Trophoblast cell (in vitro differentiated cells and primary cell): Measurements from ENCODE around the gene MALAT1.

Experiments used
- DNase-seq, 2 donors: peaks; one replicate each; pipeline ENCODE4 v3.0.0-alpha.2; 2016
- H2AFZ ChIP-seq: 2 replicates; pipeline ENCODE4 v1.6.1; 2013; ENCODE audit warnings: low read length, moderate library complexity, mild to moderate bottlenecking; ENCODE audit not compliant: insufficient read depth, poor library complexity
- H2AK5ac ChIP-seq: 2 replicates; pipeline ENCODE4 v1.6.1; 2013; ENCODE audit warnings: mild to moderate bottlenecking, low read length
- H2BK120ac ChIP-seq: 2 replicates; pipeline ENCODE4 v1.6.1; 2013; ENCODE audit warnings: low read length, mild to moderate bottlenecking, moderate library complexity; ENCODE audit not compliant: insufficient read depth, poor library complexity
- H2BK12ac ChIP-seq: 2 replicates; pipeline ENCODE4 v1.6.1; 2013; ENCODE audit warnings: mild to moderate bottlenecking, low read length, moderate library complexity
- H2BK5ac ChIP-seq: 2 replicates; pipeline ENCODE4 v1.6.1; 2013; ENCODE audit warnings: low read length, low read depth, moderate library complexity, mild to moderate bottlenecking; ENCODE audit not compliant: poor library complexity
- H3K14ac ChIP-seq: 2 replicates; pipeline ENCODE4 v1.6.1; 2013; ENCODE audit warnings: mild to moderate bottlenecking, low read length
- H3K18ac ChIP-seq: 2 replicates; pipeline ENCODE4 v1.6.1; 2013; ENCODE audit warnings: mild to moderate bottlenecking, low read length
- H3K23ac ChIP-seq: 2 replicates; pipeline ENCODE4 v1.6.1; 2013; ENCODE audit warnings: low read length
- H3K27ac ChIP-seq: 2 replicates; pipeline ENCODE4 v1.5.1; 2013; ENCODE audit warnings: low read depth, mild to moderate bottlenecking, inconsistent platforms, low read length, moderate library complexity
- H3K27me3 ChIP-seq: 2 replicates; pipeline ENCODE4 v1.6.1; 2013; ENCODE audit warnings: inconsistent platforms, mild to moderate bottlenecking, low read length, moderate library complexity; ENCODE audit not compliant: insufficient read depth
- H3K36me3 ChIP-seq, 2 experiments: 1 replicate in 1 of 2; 2 replicates in 1 of 2; pipeline ENCODE4 v1.6.1; 2013; ENCODE audit warnings: low read length in 2 of 2, mild to moderate bottlenecking in 2 of 2, moderate library complexity in 1 of 2; ENCODE audit not compliant: insufficient read depth in 2 of 2, control insufficient read depth in 1 of 2
- H3K4ac ChIP-seq: 2 replicates; pipeline ENCODE4 v1.6.1; 2013; ENCODE audit warnings: low read depth, mild to moderate bottlenecking, low read length, moderate library complexity
- H3K4me1 ChIP-seq, 2 experiments: 1 replicate in 1 of 2; 2 replicates in 1 of 2; pipeline ENCODE4 v1.6.1; 2013; ENCODE audit warnings: low read length in 2 of 2, mild to moderate bottlenecking in 2 of 2, moderate library complexity in 1 of 2; ENCODE audit not compliant: insufficient read depth in 2 of 2, control insufficient read depth in 1 of 2
- H3K4me2 ChIP-seq: 2 replicates; pipeline ENCODE4 v1.6.1; 2013; ENCODE audit warnings: inconsistent platforms, mild to moderate bottlenecking, low read length, moderate library complexity
- H3K4me3 ChIP-seq: 2 replicates; pipeline ENCODE4 v1.5.1; 2013; ENCODE audit warnings: mild to moderate bottlenecking, low read depth, low read length, inconsistent platforms
- H3K79me1 ChIP-seq: one replicate; pipeline ENCODE4 v1.6.1; 2013; ENCODE audit warnings: low read length
- H3K79me2 ChIP-seq: 2 replicates; pipeline ENCODE4 v1.6.1; 2013; ENCODE audit warnings: low read length, mild to moderate bottlenecking; ENCODE audit not compliant: control insufficient read depth, insufficient read depth, poor library complexity
- H3K9ac ChIP-seq: 2 replicates; pipeline ENCODE4 v1.6.1; 2013; ENCODE audit warnings: mild to moderate bottlenecking, low read length
- H3K9me3 ChIP-seq: 2 replicates; pipeline ENCODE4 v1.6.1; 2013; ENCODE audit warnings: low read depth, mild to moderate bottlenecking, control low read depth, inconsistent platforms, low read length; ENCODE audit not compliant: insufficient read depth
- H4K12ac ChIP-seq: 2 replicates; pipeline ENCODE4 v1.6.1; 2013; ENCODE audit warnings: low read depth, mild to moderate bottlenecking, low read length, moderate library complexity
- H4K8ac ChIP-seq: 2 replicates; pipeline ENCODE4 v1.6.1; 2013; ENCODE audit warnings: low read depth, mild to moderate bottlenecking, low read length, moderate library complexity
- H4K91ac ChIP-seq: one replicate; pipeline ENCODE4 v1.6.1; 2013; ENCODE audit warnings: low read depth, mild to moderate bottlenecking, low read length, moderate library complexity
- WGBS: extraction: QIAGEN DNeasy Blood & Tissue Kit; methylation state at CpG from one replicate; pipeline ENCODE4 v1.1.7; 2013; ENCODE audit warnings: missing lambda C conversion rate; ENCODE audit not compliant: insufficient read length, insufficient coverage; ENCODE audit errors: extremely low coverage; 5-methylcytosine and 5-hydroxymethylcytosine counted together

The MALAT1 gene

DNA sequence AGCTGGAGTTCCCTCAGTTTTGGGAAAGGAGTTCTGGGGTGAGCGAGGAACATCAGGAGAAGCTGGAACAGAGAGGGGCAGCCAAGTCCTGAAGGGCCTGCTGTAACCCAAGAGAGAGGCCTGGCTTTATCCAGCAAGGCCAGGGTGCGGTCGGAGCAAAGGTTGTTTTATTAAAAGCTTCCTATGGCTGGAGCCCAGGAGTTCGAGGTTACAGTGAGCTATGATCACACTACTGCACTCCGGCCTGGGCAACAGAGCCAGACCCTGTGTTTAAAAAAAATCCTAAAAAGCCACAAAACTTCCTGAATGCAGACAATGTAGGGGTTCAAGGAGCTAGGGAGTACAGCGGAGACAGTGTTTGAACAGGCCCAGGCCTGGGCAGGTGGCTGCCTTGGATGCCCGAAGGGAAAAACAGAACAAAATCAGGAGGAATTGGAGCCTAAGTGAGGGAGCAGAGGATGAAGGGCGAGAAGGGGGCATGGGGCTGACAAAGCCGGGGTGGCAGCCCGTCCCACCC is 22.2 kb upstream of the MALAT1 start:
- H3K9ac ChIP-seq, result peak overlapping the region; percentile 62
- H4K12ac ChIP-seq, result peak overlapping the region; percentile 89
- peak overlapping the region; percentile 47 for H2AFZ ChIP-seq
- H2BK5ac ChIP-seq, result peak overlapping the region; percentile 97
- no peak overlapping the region for H3K23ac ChIP-seq
- peak in 1 of 2 donors; percentile 14 for DNase-seq
- WGBS, result no CpG with 5 or more reads among the region's 10 CpGs
- H3K14ac ChIP-seq, result peak overlapping the region; percentile 96
- peak overlapping the region; percentile 53 for H2AK5ac ChIP-seq
- no peaks in the 10 kb centered on the region for H3K36me3 ChIP-seq
- peak overlapping the region; percentile 96 for H3K18ac ChIP-seq
- H3K27ac ChIP-seq, result peak overlapping the region; percentile 98
- peak overlapping the region; percentile 74 for H3K4me3 ChIP-seq
- no peaks in the 10 kb centered on the region for H3K9me3 ChIP-seq
- peak overlapping the region; percentile 78 for H2BK12ac ChIP-seq
- peak overlapping the region; percentile 81 for H3K4me2 ChIP-seq
- H3K79me2 ChIP-seq, result peaks cover 25% of the 10 kb centered on the region
- peaks cover 27 to 38% of the 10 kb centered on the region in 2 experiments for H3K4me1 ChIP-seq
- H3K4ac ChIP-seq, result peak overlapping the region; percentile 69
- no peaks in the 10 kb centered on the region for H3K27me3 ChIP-seq
- peak overlapping the region; percentile 87 for H4K8ac ChIP-seq
- H2BK120ac ChIP-seq, result peak overlapping the region; percentile 97
- H4K91ac ChIP-seq, result peak overlapping the region; percentile 94
- peaks cover 45% of the 10 kb centered on the region for H3K79me1 ChIP-seq

DNA sequence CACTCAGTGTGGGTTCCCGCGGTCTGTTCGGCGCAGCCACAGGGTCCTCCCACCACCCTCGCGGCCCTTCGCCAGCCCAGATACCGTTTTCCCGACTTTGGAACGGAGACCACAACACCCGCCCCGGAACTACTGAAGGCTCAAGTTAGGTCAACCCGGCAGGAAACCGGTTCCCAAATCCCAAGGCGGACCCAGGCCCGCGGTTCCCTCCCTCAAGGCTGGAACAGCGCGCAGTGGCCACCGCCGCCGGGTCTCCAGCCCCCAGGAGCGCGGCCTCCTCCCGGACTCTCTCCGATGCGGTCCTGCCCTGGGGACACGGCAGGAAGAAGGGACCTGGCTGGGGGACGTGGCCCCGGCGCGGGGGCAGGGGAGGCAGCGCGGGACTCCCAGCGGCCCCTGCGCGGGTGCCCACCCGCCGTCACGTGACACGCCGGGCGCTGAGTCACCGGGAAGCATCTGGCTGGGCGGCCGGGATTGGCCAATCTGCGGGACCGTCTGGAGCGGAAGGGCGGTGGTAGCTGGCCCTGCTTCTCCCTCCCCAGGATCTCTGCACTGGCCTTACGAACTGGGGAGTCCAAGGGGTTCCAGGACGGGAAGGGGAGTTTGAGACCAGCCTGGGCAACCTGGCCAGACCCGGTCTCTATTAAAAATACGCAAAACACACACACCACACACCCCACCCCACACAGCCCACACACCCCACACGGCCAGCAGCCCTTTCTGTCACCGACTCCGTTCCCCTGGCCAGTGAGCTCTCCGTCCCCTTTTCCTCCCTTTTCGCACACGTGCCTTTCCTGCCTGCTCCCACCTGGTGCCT is 21.5 kb upstream of the MALAT1 start:
- peak overlapping the region; percentile 73 for H2AFZ ChIP-seq
- H3K79me1 ChIP-seq, result peaks cover 44% of the 10 kb centered on the region
- H3K23ac ChIP-seq, result no peak overlapping the region
- peak overlapping the region; percentile 98 for H2AK5ac ChIP-seq
- no peaks in the 10 kb centered on the region for H3K36me3 ChIP-seq
- peak overlapping the region; percentile 96 for H3K18ac ChIP-seq
- peak overlapping the region; percentile 74 for H3K4me3 ChIP-seq
- H2BK12ac ChIP-seq, result peak overlapping the region; percentile 78
- H3K14ac ChIP-seq, result peak overlapping the region; percentile 97
- peak overlapping the region; percentile 85 for H3K4ac ChIP-seq
- H4K91ac ChIP-seq, result peak overlapping the region; percentile 97
- peaks cover 25 to 35% of the 10 kb centered on the region in 2 experiments for H3K4me1 ChIP-seq
- peak overlapping the region; percentile 97 for H2BK120ac ChIP-seq
- H3K79me2 ChIP-seq, result peaks cover 23% of the 10 kb centered on the region
- H2BK5ac ChIP-seq, result peak overlapping the region; percentile 98
- H4K8ac ChIP-seq, result peak overlapping the region; percentile 97
- no CpG with 5 or more reads among the region's 60 CpGs for WGBS
- H3K27me3 ChIP-seq, result no peaks in the 10 kb centered on the region
- H3K9ac ChIP-seq, result peak overlapping the region; percentile 62
- H3K9me3 ChIP-seq, result no peaks in the 10 kb centered on the region
- peak overlapping the region; percentile 89 for H4K12ac ChIP-seq
- peak overlapping the region; percentile 81 for H3K4me2 ChIP-seq
- peak; percentile 96 to 98 for DNase-seq
- H3K27ac ChIP-seq, result peak overlapping the region; percentile 98

DNA sequence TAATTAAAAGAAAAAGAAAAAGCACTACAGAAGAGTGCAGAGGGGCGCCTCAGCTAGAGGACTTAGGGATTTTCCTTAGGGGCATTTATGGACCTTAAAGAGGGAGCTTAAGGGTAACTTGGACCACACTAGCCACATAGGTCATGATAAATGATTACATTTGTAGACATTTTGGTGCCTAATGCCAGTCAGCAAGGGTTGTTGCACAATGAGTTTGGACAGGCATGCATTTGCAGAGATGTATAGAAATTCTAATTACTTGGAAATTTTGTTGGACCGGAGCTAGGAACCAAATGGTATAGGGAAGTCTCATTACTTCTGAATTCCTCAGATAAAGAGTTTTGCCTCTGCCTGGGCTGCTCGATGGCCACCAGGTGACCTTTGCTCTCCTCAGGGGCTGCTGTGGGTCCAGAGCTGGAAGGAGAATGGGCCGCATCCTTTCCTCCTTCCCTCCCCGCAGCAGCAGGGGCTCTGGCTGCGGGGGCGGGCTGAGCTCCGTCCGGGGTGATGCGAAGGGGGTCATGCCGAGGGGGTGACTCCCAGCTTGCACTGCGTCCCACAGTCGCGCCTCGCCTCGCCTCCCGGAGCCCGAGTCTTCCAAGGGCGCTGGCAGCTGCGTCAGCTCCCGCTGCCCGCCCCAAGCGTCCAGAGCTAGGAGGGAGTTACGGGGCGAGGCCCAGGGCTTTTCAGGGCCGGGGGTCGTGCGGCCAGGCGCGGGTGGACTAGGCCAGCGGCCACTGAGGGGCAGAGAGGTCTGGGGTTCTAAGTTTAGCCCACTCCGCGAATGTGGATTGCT is 20.3 kb upstream of the MALAT1 start:
- no peaks in the 10 kb centered on the region for H3K9me3 ChIP-seq
- peak overlapping the region; percentile 38 for H4K8ac ChIP-seq
- peaks cover 25 to 36% of the 10 kb centered on the region in 2 experiments for H3K4me1 ChIP-seq
- peak overlapping the region; percentile 91 for H2BK12ac ChIP-seq
- H3K14ac ChIP-seq, result peak overlapping the region; percentile 76
- peak overlapping the region; percentile 83 for H4K91ac ChIP-seq
- no peak overlapping the region for H3K4me3 ChIP-seq
- no CpG with 5 or more reads among the region's 33 CpGs for WGBS
- H4K12ac ChIP-seq, result peak overlapping the region; percentile 4
- peak overlapping the region; percentile 60 for H2BK5ac ChIP-seq
- peaks cover 23% of the 10 kb centered on the region for H3K79me2 ChIP-seq
- DNase-seq, result peak in 1 of 2 donors; percentile 25
- peak overlapping the region; percentile 81 for H3K27ac ChIP-seq
- no peaks in the 10 kb centered on the region for H3K27me3 ChIP-seq
- H2AFZ ChIP-seq, result no peak overlapping the region
- peak overlapping the region; percentile 20 for H2AK5ac ChIP-seq
- no peak overlapping the region for H3K9ac ChIP-seq
- H3K4ac ChIP-seq, result peak overlapping the region; percentile 21
- H3K23ac ChIP-seq, result no peak overlapping the region
- no peak overlapping the region for H3K4me2 ChIP-seq
- H3K36me3 ChIP-seq, result no peaks in the 10 kb centered on the region
- peaks cover 45% of the 10 kb centered on the region for H3K79me1 ChIP-seq
- H3K18ac ChIP-seq, result peak overlapping the region; percentile 35
- peak overlapping the region; percentile 57 for H2BK120ac ChIP-seq
